HepG2 (cell line): ENCODE data around the gene MAP2K7. TPM values are rescaled to one million over a fixed set of nuclear protein-coding genes. Genes with fewer than 3 reads are reported as not detected.

Experiments used
- DMTF1 ChIP-seq: sonication (generic); formaldehyde crosslinking; IDR thresholded peaks from 2 replicates; pipeline ENCODE4 v1.4.0; 2020; ENCODE audit warnings: mild to moderate bottlenecking, missing genetic modification reagents
- KDM4B ChIP-seq: sonication (generic); formaldehyde crosslinking; IDR thresholded peaks from 2 replicates; pipeline ENCODE4 v1.4.0; 2020; ENCODE audit warnings: missing genetic modification reagents
- RARA ChIP-seq: IDR thresholded peaks from 2 replicates; pipeline ENCODE4 v1.6.1; 2016; ENCODE audit warnings: missing genetic modification reagents, missing compliant biosample characterization
- ZBTB38 ChIP-seq: sonication (generic); formaldehyde crosslinking; IDR thresholded peaks from 2 replicates; pipeline ENCODE4 v1.5.1; 2020; ENCODE audit warnings: mild to moderate bottlenecking, missing genetic modification reagents
- ZBTB7A ChIP-seq: sonication (generic); formaldehyde crosslinking; IDR thresholded peaks from 2 replicates; pipeline ENCODE4 v1.8.0; 2022; ENCODE audit warnings: mild to moderate bottlenecking, missing genetic modification reagents
- ZFP62 ChIP-seq: sonication (generic); formaldehyde crosslinking; IDR thresholded peaks from 2 replicates; pipeline ENCODE4 v1.4.0; 2020; ENCODE audit warnings: missing genetic modification reagents
- ZNF142 ChIP-seq: sonication (generic); formaldehyde crosslinking; IDR thresholded peaks from 2 replicates; pipeline ENCODE4 v1.4.0; 2020; ENCODE audit warnings: missing genetic modification reagents
- ZNF143 ChIP-seq: sonication (generic); formaldehyde crosslinking; IDR thresholded peaks from 2 replicates; pipeline ENCODE4 v1.4.0; 2020; ENCODE audit warnings: missing genetic modification reagents
- ZNF407 ChIP-seq: sonication (generic); formaldehyde crosslinking; IDR thresholded peaks from one replicate; pipeline ENCODE4 v1.5.1; 2020; ENCODE audit warnings: mild to moderate bottlenecking, missing genetic modification reagents; ENCODE audit errors: not compliant biosample characterization
- ZNF543 ChIP-seq: sonication (generic); formaldehyde crosslinking; IDR thresholded peaks from 2 replicates; pipeline ENCODE4 v1.4.0; 2020; ENCODE audit warnings: mild to moderate bottlenecking, missing genetic modification reagents
- ZUFSP ChIP-seq: sonication (generic); formaldehyde crosslinking; IDR thresholded peaks from 2 replicates; pipeline ENCODE4 v1.9.0; 2021; ENCODE audit warnings: missing genetic modification reagents, mild to moderate bottlenecking, borderline replicate concordance
- polyA plus RNA-seq, 8 experiments: library from polyadenylated mRNA; depleted of rRNA in 3 of 8; stranded (reverse) in 7 of 8; unstranded in 1 of 8; fragments of >200 nt; fragmentation: Illumina TruSeq in 4 of 8; extraction: Trizol in 4 of 8; gene quantifications; 2 replicates each; pipeline versions ENCODE4 v1.2.1 to v1.2.3, GENCODE V29; 2011 to 2016; ENCODE audit warnings: low read depth in 4 of 8, missing spikeins in 1 of 8, mixed read lengths in 1 of 8; ENCODE audit not compliant: insufficient read depth in 1 of 8
- total RNA-seq, 5 experiments: library from RNA; depleted of rRNA; stranded (reverse); fragments of >200 nt; fragmentation: Illumina TruSeq; extraction: Trizol; gene quantifications; 2 replicates each; pipeline ENCODE4 v1.2.3, GENCODE V29; 2016; ENCODE audit warnings: low read depth in 1 of 5

The MAP2K7 gene
- total and polyA plus RNA-seq, 2 of the 13 experiments (the other 11 are each of a cell fraction or from before 2014, with no cell fraction given): 9.0 to 10.8 TPM

- TF ChIP-seq ZNF142 (CRISPR knock-in tag): no peak
- no peak for TF ChIP-seq DMTF1 (CRISPR knock-in tag)
- TF ChIP-seq KDM4B (CRISPR knock-in tag): no peak
- TF ChIP-seq ZBTB38 (CRISPR knock-in tag): no peak
- TF ChIP-seq ZBTB7A (CRISPR knock-in tag): no peak
- no peak for TF ChIP-seq ZFP62
- TF ChIP-seq RARA: no peak
- TF ChIP-seq ZUFSP (CRISPR knock-in tag): no peak
- no peak for TF ChIP-seq ZNF543 (CRISPR knock-in tag)
- TF ChIP-seq ZNF407 (CRISPR knock-in tag): no peak
- no peak for TF ChIP-seq ZNF143 (CRISPR knock-in tag)
Observed at GRCh38 chr19:7944177-7944761, 40.6 kb downstream of the MAP2K7 start (continued).
